Coronary artery (tissue), 2 donors: ENCODE measurements around the gene PRDM15.

ENCODE experiments used
- DNase-seq: peaks from one replicate; pipeline ENCODE4 v3.0.0-alpha.2; 2017; ENCODE audit warnings: low spot score
- H3K27ac ChIP-seq, 2 donors: fragments of 200-600 bp; sonication (generic); one replicate each; pipeline ENCODE4 v1.5.1; 2016 to 2019
- H3K4me3 ChIP-seq: fragments of 200-600 bp; sonication (generic); 2 replicates; pipeline ENCODE4 v1.5.1; 2016; ENCODE audit warnings: mild to moderate bottlenecking, moderate library complexity
- TF ChIP-seq, protein P1 (sequence below): fragments of 200-600 bp; sonication (generic); IDR thresholded peaks from one replicate; pipeline ENCODE4 v1.5.1; 2019; ENCODE audit warnings: antibody characterized with exemption

The PRDM15 gene

DNA sequence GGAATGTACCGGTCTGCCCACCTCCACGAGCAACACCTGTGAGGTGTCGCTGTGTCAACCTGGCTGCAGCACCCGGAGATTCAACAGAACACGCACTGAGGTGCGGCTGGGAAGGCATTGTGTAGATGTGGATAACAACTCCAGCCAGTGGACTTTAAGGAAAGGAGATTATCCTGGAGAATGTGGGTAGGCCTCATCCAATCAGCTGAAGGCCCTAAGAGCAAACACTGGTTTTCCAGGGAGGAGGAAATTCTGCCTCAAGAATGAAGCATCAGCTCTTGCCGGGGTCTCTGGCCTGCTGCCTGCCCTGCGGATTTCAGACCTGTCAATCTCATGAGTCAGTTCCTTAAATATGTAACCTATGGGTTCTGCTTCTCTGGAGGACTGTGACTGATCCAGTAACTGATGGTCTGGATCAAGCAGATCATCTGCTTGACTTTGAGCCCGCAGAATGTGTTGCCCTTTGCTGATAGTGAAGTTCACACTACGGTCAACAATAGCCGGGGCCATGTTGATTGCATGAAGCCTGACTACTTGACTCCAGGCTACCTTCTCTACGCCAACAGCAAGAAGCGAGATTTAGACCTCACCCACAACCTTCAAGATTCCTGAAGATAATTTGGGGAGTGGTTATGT, 15.9 kb upstream of the PRDM15 start:
- TF ChIP-seq, protein P1, sequence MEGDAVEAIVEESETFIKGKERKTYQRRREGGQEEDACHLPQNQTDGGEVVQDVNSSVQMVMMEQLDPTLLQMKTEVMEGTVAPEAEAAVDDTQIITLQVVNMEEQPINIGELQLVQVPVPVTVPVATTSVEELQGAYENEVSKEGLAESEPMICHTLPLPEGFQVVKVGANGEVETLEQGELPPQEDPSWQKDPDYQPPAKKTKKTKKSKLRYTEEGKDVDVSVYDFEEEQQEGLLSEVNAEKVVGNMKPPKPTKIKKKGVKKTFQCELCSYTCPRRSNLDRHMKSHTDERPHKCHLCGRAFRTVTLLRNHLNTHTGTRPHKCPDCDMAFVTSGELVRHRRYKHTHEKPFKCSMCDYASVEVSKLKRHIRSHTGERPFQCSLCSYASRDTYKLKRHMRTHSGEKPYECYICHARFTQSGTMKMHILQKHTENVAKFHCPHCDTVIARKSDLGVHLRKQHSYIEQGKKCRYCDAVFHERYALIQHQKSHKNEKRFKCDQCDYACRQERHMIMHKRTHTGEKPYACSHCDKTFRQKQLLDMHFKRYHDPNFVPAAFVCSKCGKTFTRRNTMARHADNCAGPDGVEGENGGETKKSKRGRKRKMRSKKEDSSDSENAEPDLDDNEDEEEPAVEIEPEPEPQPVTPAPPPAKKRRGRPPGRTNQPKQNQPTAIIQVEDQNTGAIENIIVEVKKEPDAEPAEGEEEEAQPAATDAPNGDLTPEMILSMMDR: no peak
- no peak overlapping the region for H3K27ac ChIP-seq
- DNase-seq: no peak
- H3K4me3 ChIP-seq: no peak overlapping the region

DNA sequence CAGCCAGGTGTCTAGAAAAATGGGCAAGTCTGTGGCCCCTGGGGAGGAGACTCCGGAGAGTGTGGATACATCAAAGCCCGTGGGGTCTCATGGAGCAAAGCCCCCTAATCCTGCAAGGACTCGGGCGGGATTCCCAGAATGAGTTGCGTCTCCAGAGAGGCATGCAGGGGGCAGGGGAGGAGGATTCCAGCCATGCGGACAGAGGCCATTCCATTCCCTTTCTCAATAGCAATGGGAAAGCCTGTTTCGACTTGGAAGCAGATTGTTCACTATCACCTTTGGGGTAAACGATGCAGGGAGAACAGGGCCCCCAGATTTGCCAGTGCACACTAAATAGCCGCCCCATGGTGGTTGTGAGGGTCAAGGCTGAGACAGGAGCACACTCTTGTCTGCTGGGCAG, 15.4 kb upstream of the PRDM15 start:
- H3K4me3 ChIP-seq: no peak overlapping the region
- no peak overlapping the region for H3K27ac ChIP-seq
- DNase-seq: no peak
- TF ChIP-seq, protein P1: no peak

DNA sequence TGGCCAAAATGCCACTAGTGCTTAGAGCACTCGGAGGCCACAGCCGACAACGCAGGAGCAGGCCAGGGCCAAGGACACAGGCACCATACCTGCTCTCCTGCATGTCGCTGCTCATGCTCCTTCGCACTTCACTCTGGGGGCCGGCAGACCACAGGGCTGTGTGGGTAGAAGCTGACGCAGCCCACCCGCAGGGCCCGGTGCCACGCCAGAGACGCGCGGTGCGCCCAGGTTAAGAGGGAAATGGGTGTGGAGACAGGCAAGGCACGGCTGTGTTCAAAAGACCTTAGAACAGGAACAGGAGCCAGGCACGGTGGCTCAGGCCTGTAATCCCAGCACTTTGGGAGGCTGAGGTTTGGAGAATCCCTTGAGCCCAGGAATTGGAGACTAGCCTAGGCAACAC, 13.6 kb upstream of the PRDM15 start:
- Histone ChIP-seq H3K4me3 (no peak overlapping the region), H3K27ac (no peak overlapping the region)
- DNase-seq: no peak
- TF ChIP-seq, protein P1: no peak

DNA sequence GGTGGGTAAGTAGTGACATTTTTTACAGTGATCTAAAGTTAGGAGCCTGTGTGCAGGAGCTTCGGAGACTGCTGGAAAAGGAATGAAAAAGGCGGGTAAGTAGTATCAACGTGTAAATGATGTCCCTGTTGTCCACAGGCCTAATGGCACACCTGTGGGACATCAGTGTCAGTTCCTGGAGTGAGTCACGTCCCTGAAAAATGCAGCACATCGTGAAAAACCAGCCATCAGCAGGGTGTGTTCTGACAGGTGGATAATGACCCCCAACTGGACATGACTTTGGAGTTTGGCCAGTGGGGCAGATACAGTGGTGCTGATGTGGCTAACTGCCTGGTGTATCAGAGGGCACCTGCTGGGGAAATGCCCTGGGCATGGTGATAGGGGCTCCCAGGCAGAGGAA, 12.0 kb upstream of the PRDM15 start:
- Histone ChIP-seq H3K4me3 (no peak overlapping the region), H3K27ac (no peak overlapping the region)
- no peak for DNase-seq
- TF ChIP-seq, protein P1: no peak

DNA sequence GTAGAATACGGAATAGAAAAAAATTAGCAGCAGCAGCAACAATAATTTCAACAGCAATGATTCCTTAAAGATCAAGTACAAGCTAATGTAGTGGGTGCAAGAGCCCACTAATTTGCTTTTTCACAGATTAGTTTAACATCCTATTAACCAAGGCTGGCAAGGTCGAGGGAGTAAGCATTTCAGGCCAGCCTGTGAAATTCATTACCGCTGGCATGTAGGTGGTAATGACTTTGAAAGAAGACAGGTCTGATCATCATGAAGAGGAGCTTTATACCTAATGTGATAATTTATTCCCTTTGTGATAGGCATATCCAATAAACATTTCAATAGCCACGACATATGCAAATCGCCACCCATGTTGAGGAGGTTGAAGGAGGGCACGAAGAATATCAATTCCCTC, 11.2 kb upstream of the PRDM15 start:
- TF ChIP-seq, protein P1: no peak
- DNase-seq: no peak
- H3K27ac ChIP-seq: no peak overlapping the region
- no peak overlapping the region for H3K4me3 ChIP-seq

DNA sequence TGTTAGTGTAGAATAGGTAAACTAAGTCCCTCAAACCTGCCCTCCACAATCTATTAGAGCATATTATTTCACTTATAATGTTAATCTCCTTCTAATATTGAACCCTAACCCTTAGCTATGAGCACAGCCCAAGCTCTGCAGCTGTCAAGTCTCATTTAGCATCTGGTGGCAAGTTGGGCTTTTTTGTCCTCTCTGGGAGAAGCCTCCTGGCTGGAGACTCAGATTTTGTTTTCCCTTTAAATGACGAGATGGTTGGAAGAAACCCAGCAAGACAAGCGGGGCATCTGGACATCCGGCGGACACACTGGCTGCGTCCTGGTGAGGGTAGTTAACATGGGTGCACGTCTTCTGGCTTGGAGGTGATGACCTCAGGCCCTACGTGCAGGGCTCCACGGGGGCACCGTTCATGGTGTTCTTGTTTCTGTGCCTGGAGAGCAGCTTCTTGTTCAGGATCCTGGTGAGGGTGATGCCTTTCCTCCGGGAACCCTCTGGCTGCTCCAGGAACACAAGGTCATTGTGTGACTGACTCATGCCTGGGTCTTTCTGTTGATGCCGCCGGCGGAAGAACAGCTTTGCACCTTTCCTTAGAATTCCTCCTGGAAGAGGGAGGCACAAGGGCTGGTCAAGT, 9.7 kb upstream of the PRDM15 start:
- TF ChIP-seq, protein P1: no peak

DNA sequence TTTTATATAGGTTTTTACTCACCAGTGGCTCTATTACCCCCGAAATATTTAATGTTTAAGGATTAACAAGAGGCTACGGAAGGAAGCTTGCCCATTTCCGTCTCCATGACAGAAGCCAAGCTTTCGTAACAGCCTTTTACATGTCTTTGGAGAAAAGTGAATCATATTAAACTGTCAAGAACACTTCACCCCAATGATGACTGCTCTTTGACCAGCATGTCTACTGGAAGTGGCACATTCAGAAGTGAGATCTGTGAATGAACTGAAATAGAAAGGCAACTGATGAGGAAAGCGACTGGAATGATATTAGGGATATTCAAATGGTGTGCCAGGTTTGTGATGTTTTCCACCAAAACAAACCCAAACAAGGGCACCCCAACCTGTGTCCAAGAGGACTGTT, 8.5 kb upstream of the PRDM15 start:
- no peak for DNase-seq
- Histone ChIP-seq H3K27ac (no peak overlapping the region), H3K4me3 (no peak overlapping the region)
- TF ChIP-seq, protein P1: no peak

More for the DNA sequence above, 9.7 kb upstream of the PRDM15 start:
- no peak for DNase-seq
- Histone ChIP-seq H3K27ac (peak overlapping the region in 1 of 2 donors; percentile 5), H3K4me3 (no peak overlapping the region)
